Spleen (tissue), 7 donors: ENCODE results near the gene TTF2.

Source experiments
- CTCF ChIP-seq, 11 experiments: fragments of 200-600 bp in 7 of 11; fragments of 450-650 bp in 4 of 11; sonication (generic) in 4 of 11; IDR thresholded peaks in 8 of 11; conservative IDR thresholded peaks in 3 of 11; 1 replicate in 7 of 11; 2 replicates in 4 of 11; pipeline versions ENCODE4 v1.4.0 to v1.8.0; 2016 to 2021; ENCODE audit warnings: antibody characterized with exemption in 11 of 11, inconsistent platforms in 4 of 11, mild to moderate bottlenecking in 1 of 11
- POLR2A ChIP-seq, 3 donors: fragments of 450-650 bp; IDR thresholded peaks; one replicate each; pipeline ENCODE4 v1.5.1; 2017; ENCODE audit warnings: antibody characterized with exemption in 3 of 3, mild to moderate bottlenecking in 1 of 3
- donor health status: DM: no; HTN: no; CAD: no; lungs with moderate emphysema.
- donor health status: DM: no; HTN: no; CAD: no.
- donor health status: DM: no; HTN: no; CAD: no.

- no peak for TF ChIP-seq CTCF (IDR thresholded peaks at IDR 0.05 in 8 of 11, conservative IDR thresholded peaks at IDR 0.05 in 3 of 11)
- TF ChIP-seq POLR2A (IDR thresholded peaks at IDR 0.05): no peak
Observed at GRCh38 chr1:117025568-117025967, 34.6 kb upstream of the TTF2 start.
